Measurements from ENCODE around the gene NCKAP5. TPM values are rescaled to one million over a fixed set of nuclear protein-coding genes. Genes with fewer than 3 reads are reported as not detected.

NCKAP5 gene
- polyA plus RNA-seq, 2 of the 4 experiments (the other 2 are of a cell fraction) = 3.0 to 4.1 TPM

- TF ChIP-seq HEYL (CRISPR knock-in tag; IDR thresholded peaks at IDR 0.05) = no peak
- no peak for TF ChIP-seq ESRRA (IDR thresholded peaks at IDR 0.05; ENCODE audit: borderline replicate concordance, low read length)
- no peak for TF ChIP-seq CHD4 (IDR thresholded peaks at IDR 0.05; ENCODE audit: borderline replicate concordance)
- no peak for TF ChIP-seq PHF8 (IDR thresholded peaks at IDR 0.05; ENCODE audit: borderline replicate concordance, low read depth)
- no peak for TF ChIP-seq HES2 (IDR thresholded peaks at IDR 0.05)
- no peak for TF ChIP-seq ZC3H11A (IDR thresholded peaks at IDR 0.05)
- TF ChIP-seq, protein P1, sequence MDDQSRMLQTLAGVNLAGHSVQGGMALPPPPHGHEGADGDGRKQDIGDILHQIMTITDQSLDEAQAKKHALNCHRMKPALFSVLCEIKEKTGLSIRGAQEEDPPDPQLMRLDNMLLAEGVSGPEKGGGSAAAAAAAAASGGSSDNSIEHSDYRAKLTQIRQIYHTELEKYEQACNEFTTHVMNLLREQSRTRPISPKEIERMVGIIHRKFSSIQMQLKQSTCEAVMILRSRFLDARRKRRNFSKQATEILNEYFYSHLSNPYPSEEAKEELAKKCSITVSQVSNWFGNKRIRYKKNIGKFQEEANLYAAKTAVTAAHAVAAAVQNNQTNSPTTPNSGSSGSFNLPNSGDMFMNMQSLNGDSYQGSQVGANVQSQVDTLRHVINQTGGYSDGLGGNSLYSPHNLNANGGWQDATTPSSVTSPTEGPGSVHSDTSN (IDR thresholded peaks at IDR 0.05) = no peak
- TF ChIP-seq ZSCAN20 (CRISPR knock-in tag; IDR thresholded peaks at IDR 0.05) = no peak
- no peak for TF ChIP-seq GATA3 (IDR thresholded peaks at IDR 0.05; ENCODE audit: borderline replicate concordance)
- TF ChIP-seq, protein P2, sequence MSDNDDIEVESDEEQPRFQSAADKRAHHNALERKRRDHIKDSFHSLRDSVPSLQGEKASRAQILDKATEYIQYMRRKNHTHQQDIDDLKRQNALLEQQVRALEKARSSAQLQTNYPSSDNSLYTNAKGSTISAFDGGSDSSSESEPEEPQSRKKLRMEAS (IDR thresholded peaks at IDR 0.05) = no peak
- TF ChIP-seq KDM1A (IDR thresholded peaks at IDR 0.05; ENCODE audit: low read depth) = no peak
- no peak for TF ChIP-seq ATOH8 (CRISPR knock-in tag; IDR thresholded peaks at IDR 0.05; ENCODE audit: low read depth)
- TF ChIP-seq POLR2A (IDR thresholded peaks at IDR 0.05; ENCODE audit: low read length) = no peak
- TF ChIP-seq SMC3 (IDR thresholded peaks at IDR 0.05) = no peak
- no peak for TF ChIP-seq RNF2 (IDR thresholded peaks at IDR 0.05; ENCODE audit: borderline replicate concordance, low read depth)
- no peak for TF ChIP-seq EP300 (IDR thresholded peaks at IDR 0.05)
- TF ChIP-seq EHMT2 (IDR thresholded peaks at IDR 0.05; ENCODE audit: low read depth) = no peak
- Histone ChIP-seq H3K4me3 (no peak overlapping the region), H3K9me3 (no peaks in the 10 kb centered on the region), H3K4me2 (no peak overlapping the region), H3K4me1 (no peaks in the 10 kb centered on the region), H3K27ac (no peak overlapping the region)
- CTCF ChIA-PET = interaction anchor here (1.2 to 1.7 kb wide), 2 partner anchors 11 to 61 kb away, joined by 3 to 4 read pairs; no protein-coding TSS in a partner anchor
- DNase-seq (ENCODE audit: low read depth in 1 of 2, low spot score in 1 of 2) = peak in 1 of 2 experiments; percentile 7
- POLR2A ChIA-PET = no interaction called here
- peak in 1 of 2 experiments; percentile 58; a peak in 3 of 6 replicates for ATAC-seq
- 60% methylated on average over 8 of the region's 8 CpGs for WGBS (ENCODE audit: missing lambda C conversion rate)
- FAIRE-seq = no peak
Measured at GRCh38 chr2:132911726-132912724, 656.2 kb downstream of the NCKAP5 start.

DNA sequence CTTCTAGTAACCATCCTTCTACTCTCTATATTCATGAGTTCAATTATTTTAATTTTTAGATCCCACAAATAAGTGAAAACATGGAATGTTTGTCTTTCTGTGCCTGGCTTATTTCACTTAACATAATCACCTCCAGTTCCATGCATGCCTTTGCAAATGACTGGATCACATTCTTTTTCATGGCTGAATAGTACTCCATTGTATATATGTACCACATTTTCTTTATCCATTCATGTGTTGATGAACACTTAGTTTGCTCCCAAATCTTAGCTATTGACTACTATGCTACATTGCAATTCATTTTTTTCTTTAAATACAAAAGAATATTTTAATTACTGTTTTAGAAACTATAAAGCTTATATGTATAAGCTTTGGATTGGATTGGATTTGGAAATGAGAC lies 657.8 kb downstream of the NCKAP5 start:
- H3K9me3 ChIP-seq = no peaks in the 10 kb centered on the region

More for the DNA sequence above, 657.8 kb downstream of the NCKAP5 start:
- POLR2A ChIA-PET = no interaction called here
- Histone ChIP-seq H3K27ac (no peak overlapping the region), H3K4me2 (no peak overlapping the region), H3K4me3 (no peak overlapping the region), H3K4me1 (no peaks in the 10 kb centered on the region)
- ATAC-seq (no peak), FAIRE-seq (no peak), DNase-seq (ENCODE audit: low read depth in 1 of 2, low spot score in 1 of 2) (no peak)
- CTCF ChIA-PET = no interaction called here
- no peak for TF ChIP-seq ELK1 (IDR thresholded peaks at IDR 0.05; ENCODE audit: low read depth, low read length)
- TF ChIP-seq HMGXB4 (CRISPR knock-in tag; IDR thresholded peaks at IDR 0.05; ENCODE audit: borderline replicate concordance) = no peak
- peak; percentile 28; the same call in 1 of the 2 replicates for TF ChIP-seq KDM1A (IDR thresholded peaks at IDR 0.05; ENCODE audit: low read depth)

Measured in A549 (cell line).